Neutrophil (primary cell): ENCODE results near the gene ZNF581.

Experiments
- H3K27ac ChIP-seq: fragments of 200-600 bp; sonication (generic); 2 replicates; pipeline ENCODE4 v1.5.1; 2016; ENCODE audit warnings: mild to moderate bottlenecking, moderate library complexity
- H3K27me3 ChIP-seq: fragments of 200-600 bp; sonication (generic); 2 replicates; pipeline ENCODE4 v1.6.0; 2016; ENCODE audit warnings: mild to moderate bottlenecking
- H3K36me3 ChIP-seq: fragments of 200-600 bp; sonication (generic); 2 replicates; pipeline ENCODE4 v1.5.1; 2017
- H3K4me1 ChIP-seq, 2 experiments: fragments of 200-600 bp in 1 of 2; sonication (generic) in 1 of 2; 1 replicate in 1 of 2; 2 replicates in 1 of 2; pipeline versions ENCODE4 v1.5.1 to v1.6.1; 2013 to 2016; ENCODE audit warnings: low read depth in 1 of 2, low read length in 1 of 2, mild to moderate bottlenecking in 1 of 2, moderate library complexity in 1 of 2; ENCODE audit not compliant: control insufficient read depth in 1 of 2, insufficient read depth in 1 of 2
- H3K4me3 ChIP-seq, 2 experiments: fragments of 200-600 bp in 1 of 2; sonication (generic) in 1 of 2; 1 replicate in 1 of 2; 2 replicates in 1 of 2; pipeline ENCODE4 v1.5.1; 2013 to 2016; ENCODE audit warnings: low read depth in 1 of 2, low read length in 1 of 2, mild to moderate bottlenecking in 1 of 2, moderate library complexity in 1 of 2
- H3K9me3 ChIP-seq: fragments of 200-600 bp; sonication (generic); 2 replicates; pipeline ENCODE4 v1.5.1; 2016
- TF ChIP-seq, protein P1 (sequence below): fragments of 200-600 bp; sonication (generic); IDR thresholded peaks from 2 replicates; pipeline ENCODE4 v1.5.1; 2016; ENCODE audit warnings: antibody characterized with exemption

The ZNF581 gene

DNA sequence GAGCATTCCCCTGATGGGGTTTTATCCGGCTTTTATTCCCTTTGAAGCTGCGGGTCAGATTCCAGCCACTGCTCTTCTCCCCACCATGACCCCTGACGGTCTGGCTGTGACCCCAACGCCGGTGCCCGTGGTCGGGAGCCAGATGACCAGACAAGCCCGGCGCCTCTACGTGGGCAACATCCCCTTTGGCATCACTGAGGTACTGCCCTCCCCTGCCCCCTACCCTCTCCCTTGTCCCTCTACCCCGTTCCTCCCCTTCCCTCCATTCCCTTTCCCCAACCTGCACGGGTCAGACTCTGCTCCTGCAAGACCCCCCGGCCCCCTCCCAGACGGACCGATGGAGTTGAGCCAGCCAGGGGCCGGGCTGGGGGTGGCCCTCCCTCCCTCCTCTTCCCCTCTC, 17.5 kb downstream of the ZNF581 start:
- H3K36me3 ChIP-seq = peaks cover 80% of the 10 kb centered on the region
- no peak overlapping the region for H3K4me3 ChIP-seq
- TF ChIP-seq, protein P1, sequence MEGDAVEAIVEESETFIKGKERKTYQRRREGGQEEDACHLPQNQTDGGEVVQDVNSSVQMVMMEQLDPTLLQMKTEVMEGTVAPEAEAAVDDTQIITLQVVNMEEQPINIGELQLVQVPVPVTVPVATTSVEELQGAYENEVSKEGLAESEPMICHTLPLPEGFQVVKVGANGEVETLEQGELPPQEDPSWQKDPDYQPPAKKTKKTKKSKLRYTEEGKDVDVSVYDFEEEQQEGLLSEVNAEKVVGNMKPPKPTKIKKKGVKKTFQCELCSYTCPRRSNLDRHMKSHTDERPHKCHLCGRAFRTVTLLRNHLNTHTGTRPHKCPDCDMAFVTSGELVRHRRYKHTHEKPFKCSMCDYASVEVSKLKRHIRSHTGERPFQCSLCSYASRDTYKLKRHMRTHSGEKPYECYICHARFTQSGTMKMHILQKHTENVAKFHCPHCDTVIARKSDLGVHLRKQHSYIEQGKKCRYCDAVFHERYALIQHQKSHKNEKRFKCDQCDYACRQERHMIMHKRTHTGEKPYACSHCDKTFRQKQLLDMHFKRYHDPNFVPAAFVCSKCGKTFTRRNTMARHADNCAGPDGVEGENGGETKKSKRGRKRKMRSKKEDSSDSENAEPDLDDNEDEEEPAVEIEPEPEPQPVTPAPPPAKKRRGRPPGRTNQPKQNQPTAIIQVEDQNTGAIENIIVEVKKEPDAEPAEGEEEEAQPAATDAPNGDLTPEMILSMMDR = no peak
- H3K9me3 ChIP-seq = no peaks in the 10 kb centered on the region
- H3K27me3 ChIP-seq = no peaks in the 10 kb centered on the region
- no peak overlapping the region for H3K27ac ChIP-seq
- peaks cover 19 to 24% of the 10 kb centered on the region in 2 experiments for H3K4me1 ChIP-seq

DNA sequence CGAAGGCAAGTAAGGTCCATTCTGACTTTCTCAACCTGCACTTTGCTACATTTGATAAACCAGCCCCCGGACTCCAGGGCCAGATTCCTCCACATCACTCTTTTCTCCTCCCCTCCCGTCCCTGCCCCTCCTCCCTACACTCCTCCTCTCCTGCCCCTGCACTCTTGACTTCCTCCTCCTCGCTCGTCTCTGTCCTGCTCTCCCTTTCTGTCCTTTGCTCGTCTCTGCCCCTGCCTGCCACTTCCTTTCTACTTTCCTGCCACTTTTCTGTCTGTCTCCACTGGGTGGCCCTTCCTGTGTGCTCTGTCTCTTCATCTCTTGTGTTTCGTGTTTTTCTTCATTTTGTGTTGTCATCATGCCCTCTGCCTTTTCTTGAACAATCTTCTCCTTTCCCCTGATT, 18.4 kb downstream of the ZNF581 start:
- Histone ChIP-seq H3K36me3 (peaks cover 88% of the 10 kb centered on the region), H3K4me1 (peaks cover 10 to 16% of the 10 kb centered on the region in 2 experiments), H3K4me3 (no peak overlapping the region), H3K27me3 (no peaks in the 10 kb centered on the region), H3K9me3 (no peaks in the 10 kb centered on the region), H3K27ac (no peak overlapping the region)
- TF ChIP-seq, protein P1 = no peak

DNA sequence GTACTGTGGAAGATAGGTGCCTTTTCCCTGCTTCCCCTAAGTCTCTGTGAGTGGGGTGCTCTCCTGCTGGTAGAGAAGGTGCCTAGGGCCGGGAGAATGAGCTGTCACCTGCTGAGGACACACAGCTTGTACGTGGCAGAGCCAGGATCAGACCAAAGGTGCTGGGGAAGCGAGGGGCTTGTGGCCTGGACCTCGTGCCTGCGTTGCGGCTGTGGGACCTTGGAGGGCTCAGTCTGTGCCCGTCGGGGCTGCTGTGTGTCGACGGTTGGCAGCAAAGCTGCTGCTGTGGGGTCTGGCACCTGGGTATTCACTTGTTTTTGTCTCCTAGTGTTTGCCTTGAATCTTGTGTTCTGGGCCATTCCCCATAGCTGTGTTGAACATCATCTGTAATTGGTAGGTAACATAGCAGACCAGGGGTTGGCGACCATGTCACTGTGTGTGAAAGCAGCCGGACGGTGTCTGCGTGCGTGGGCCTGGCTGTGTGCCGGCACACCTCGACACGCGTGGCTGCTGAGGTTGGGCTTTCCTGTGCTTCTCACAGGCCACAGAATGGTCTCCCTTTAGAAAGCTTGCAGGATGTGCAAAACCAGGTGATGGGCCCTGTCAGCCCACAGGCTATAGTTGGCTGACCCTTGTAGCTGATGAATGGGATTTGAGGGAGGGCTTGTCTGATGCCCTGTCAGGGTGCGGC, 20.5 kb downstream of the ZNF581 start:
- TF ChIP-seq, protein P1 = no peak
- Histone ChIP-seq H3K27me3 (no peaks in the 10 kb centered on the region), H3K4me1 (no peaks in the 10 kb centered on the region), H3K4me3 (no peak overlapping the region), H3K27ac (no peak overlapping the region), H3K36me3 (peaks cover 99% of the 10 kb centered on the region), H3K9me3 (no peaks in the 10 kb centered on the region)

DNA sequence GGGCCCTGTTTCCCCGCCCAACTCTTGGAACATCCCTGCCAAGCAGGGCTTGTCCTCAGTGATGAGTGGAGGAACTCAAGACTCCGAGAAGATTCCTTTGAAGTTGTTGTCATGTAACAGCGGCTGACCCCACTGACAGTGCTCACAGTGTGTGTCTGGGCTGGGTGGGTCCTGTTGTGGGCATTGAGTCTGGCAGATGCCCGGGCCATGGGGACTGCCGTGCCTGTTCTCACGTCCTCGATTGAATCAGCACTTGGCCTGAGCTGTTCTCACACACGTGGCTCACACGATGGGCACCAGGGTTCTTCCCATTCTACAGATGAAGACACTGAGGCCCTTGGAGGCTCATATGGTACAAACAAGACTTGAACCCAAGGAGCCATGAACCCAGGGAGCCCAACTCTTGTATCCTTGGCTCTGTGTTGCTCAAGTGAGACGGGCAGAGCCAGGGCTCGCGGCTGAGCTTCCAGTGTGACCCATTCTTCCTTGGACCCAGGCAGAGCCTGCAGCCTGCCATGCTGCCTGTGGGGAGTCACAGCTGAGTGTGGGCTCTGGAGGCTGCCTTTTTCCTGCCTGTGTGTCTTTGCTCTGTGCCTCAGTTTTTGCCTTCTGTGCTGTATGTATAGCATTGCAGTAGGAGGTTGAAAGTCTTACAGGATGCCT, 23.0 kb downstream of the ZNF581 start:
- H3K36me3 ChIP-seq = peaks cover 100% of the 10 kb centered on the region
- H3K4me1 ChIP-seq = no peaks in the 10 kb centered on the region
- TF ChIP-seq, protein P1 = no peak
- no peak overlapping the region for H3K27ac ChIP-seq
- no peaks in the 10 kb centered on the region for H3K27me3 ChIP-seq
- no peak overlapping the region for H3K4me3 ChIP-seq
- H3K9me3 ChIP-seq = no peaks in the 10 kb centered on the region

DNA sequence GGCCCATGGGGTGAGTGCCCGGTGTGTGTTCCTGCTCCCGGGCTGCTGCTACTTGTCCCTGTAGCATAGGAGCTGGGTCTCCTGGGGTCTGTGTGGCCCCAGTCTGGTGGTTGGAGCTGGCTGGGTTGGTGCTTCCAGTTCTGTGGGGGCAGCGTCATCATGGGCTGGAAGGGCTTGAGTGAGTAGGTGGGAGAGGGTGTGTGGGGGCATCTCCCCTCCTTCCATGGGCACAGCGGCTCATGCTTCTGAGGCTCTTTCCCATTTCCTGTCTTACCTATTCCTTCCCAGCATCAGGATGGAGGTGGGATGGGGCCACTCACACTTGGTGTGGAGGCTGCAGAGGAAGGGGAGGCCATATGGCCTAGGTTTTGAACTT, 23.5 kb downstream of the ZNF581 start:
- H3K4me3 ChIP-seq = no peak overlapping the region

More for the DNA sequence above, 23.5 kb downstream of the ZNF581 start:
- Histone ChIP-seq H3K27me3 (no peaks in the 10 kb centered on the region), H3K27ac (no peak overlapping the region), H3K4me1 (no peaks in the 10 kb centered on the region), H3K36me3 (peaks cover 99% of the 10 kb centered on the region), H3K9me3 (no peaks in the 10 kb centered on the region)
- TF ChIP-seq, protein P1 = no peak
